IMR-90 (cell line): ENCODE results near the gene PITPNC1. TPM values are rescaled to one million over a fixed set of nuclear protein-coding genes. Genes with fewer than 3 reads are reported as not detected.

Experiments
- ATAC-seq: fragments of 200-7000 bp; cut with Tn5 transposase; 2 replicates; pipeline ENCODE4 v1.9.1; 2020; ENCODE audit warnings: low read depth, mild to moderate bottlenecking, moderate library complexity
- BruUV-seq: library from RNA; stranded (reverse); fragments of 400-500 nt; replicated peaks from 2 replicates; lab custom pipeline; 2021; lab: Mats Ljungman, UMichigan
- CTCF ChIA-PET: fragments of 300-600 bp; formaldehyde crosslinking; extraction: SDS; loops from one replicate; lab custom pipeline; 2021; ENCODE audit warnings: antibody characterized with exemption; lab: Yijun Ruan, JAX
- POLR2A ChIA-PET: fragments of 300-600 bp; sonication (Branson Sonifier 250); formaldehyde crosslinking; loops from one replicate; lab custom pipeline; 2022; ENCODE audit warnings: antibody characterized with exemption; ENCODE audit not compliant: unreplicated experiment; lab: Charles Lee
- DNase-seq: peaks from one replicate; pipeline ENCODE4 v3.0.0; 2013
- H2AFZ ChIP-seq: replicated peaks from 2 replicates; pipeline ENCODE3; 2013; ENCODE audit warnings: low read length, mild to moderate bottlenecking; ENCODE audit not compliant: poor library complexity
- H2AK5ac ChIP-seq: 2 replicates; pipeline ENCODE4 v1.6.1; 2013; ENCODE audit warnings: low read depth, low read length, inconsistent platforms
- H2AK9ac ChIP-seq: replicated peaks from 2 replicates; pipeline ENCODE3; 2013; ENCODE audit warnings: mild to moderate bottlenecking, low read depth, low read length, moderate library complexity; ENCODE audit not compliant: poor library complexity
- H2BK120ac ChIP-seq: 2 replicates; pipeline ENCODE4 v1.6.1; 2013; ENCODE audit warnings: low read depth, low read length, inconsistent platforms
- H2BK15ac ChIP-seq: 3 replicates; pipeline ENCODE4 v1.6.1; 2013; ENCODE audit warnings: low read depth, low read length, inconsistent platforms
- H2BK20ac ChIP-seq: 2 replicates; pipeline ENCODE4 v1.6.1; 2013; ENCODE audit warnings: low read depth, mild to moderate bottlenecking, inconsistent platforms, low read length, moderate library complexity
- H2BK5ac ChIP-seq: 2 replicates; pipeline ENCODE4 v1.6.1; 2013; ENCODE audit warnings: mild to moderate bottlenecking, low read depth, low read length, inconsistent platforms; ENCODE audit not compliant: poor library complexity, severe bottlenecking
- H3K14ac ChIP-seq: replicated peaks from 2 replicates; pipeline ENCODE4 v1.6.1; 2013; ENCODE audit warnings: low read depth, low read length, inconsistent platforms
- H3K18ac ChIP-seq: 2 replicates; pipeline ENCODE4 v1.6.1; 2013; ENCODE audit warnings: low read depth, low read length, control low read depth
- H3K23ac ChIP-seq: 2 replicates; pipeline ENCODE4 v1.6.1; 2013; ENCODE audit warnings: low read depth, low read length, inconsistent platforms
- H3K27ac ChIP-seq: 2 replicates; pipeline ENCODE4 v1.5.1; 2013; ENCODE audit warnings: mild to moderate bottlenecking, control low read depth, low read length; ENCODE audit not compliant: insufficient read depth
- H3K27me3 ChIP-seq: 2 replicates; pipeline ENCODE4 v1.6.1; 2013; ENCODE audit warnings: low read length; ENCODE audit not compliant: control insufficient read depth, insufficient read depth
- H3K36me3 ChIP-seq: 2 replicates; pipeline ENCODE4 v1.6.1; 2013; ENCODE audit warnings: low read length, mixed read lengths; ENCODE audit not compliant: control insufficient read depth, insufficient read depth
- H3K4ac ChIP-seq: 2 replicates; pipeline ENCODE4 v1.6.1; 2013; ENCODE audit warnings: low read depth, low read length, inconsistent platforms
- H3K4me1 ChIP-seq: 2 replicates; pipeline ENCODE4 v1.6.1; 2013; ENCODE audit warnings: low read length, mixed read lengths; ENCODE audit not compliant: control insufficient read depth, insufficient read depth
- H3K4me2 ChIP-seq: 2 replicates; pipeline ENCODE4 v1.6.1; 2013; ENCODE audit warnings: low read depth, mild to moderate bottlenecking, control low read depth, low read length, moderate library complexity
- H3K4me3 ChIP-seq: 2 replicates; pipeline ENCODE4 v1.5.1; 2013; ENCODE audit warnings: low read depth, mild to moderate bottlenecking, control low read depth, low read length, moderate library complexity; ENCODE audit not compliant: insufficient read depth
- H3K56ac ChIP-seq: 2 replicates; pipeline ENCODE4 v1.6.1; 2013; ENCODE audit warnings: low read length, inconsistent platforms; ENCODE audit not compliant: insufficient read depth; ENCODE audit errors: extremely low read depth
- H3K79me1 ChIP-seq, 2 experiments: 2 replicates each; pipeline ENCODE4 v1.6.1; 2013; ENCODE audit warnings: low read length in 2 of 2, inconsistent platforms in 1 of 2, low read depth in 1 of 2
- H3K9ac ChIP-seq: 2 replicates; pipeline ENCODE4 v1.6.1; 2013; ENCODE audit warnings: low read depth, low read length, control low read depth
- H3K9me1 ChIP-seq: 2 replicates; pipeline ENCODE4 v1.6.1; 2013; ENCODE audit warnings: low read length, inconsistent platforms; ENCODE audit not compliant: insufficient read depth
- H3K9me3 ChIP-seq: 2 replicates; pipeline ENCODE4 v1.6.1; 2013; ENCODE audit warnings: low read length; ENCODE audit not compliant: control insufficient read depth, insufficient read depth
- H4K20me1 ChIP-seq: 2 replicates; pipeline ENCODE4 v1.6.1; 2013; ENCODE audit warnings: low read length, inconsistent platforms; ENCODE audit not compliant: insufficient read depth
- H4K5ac ChIP-seq: 2 replicates; pipeline ENCODE4 v1.6.1; 2013; ENCODE audit warnings: mild to moderate bottlenecking, low read depth, low read length, control low read depth
- H4K8ac ChIP-seq, 2 experiments: 2 replicates each; pipeline ENCODE4 v1.6.1; 2013; ENCODE audit warnings: low read depth in 2 of 2, low read length in 2 of 2, control low read depth in 1 of 2, inconsistent platforms in 1 of 2
- H4K91ac ChIP-seq: 2 replicates; pipeline ENCODE4 v1.6.1; 2013; ENCODE audit warnings: low read depth, low read length, inconsistent platforms; ENCODE audit not compliant: insufficient read depth
- BHLHE40 ChIP-seq: fragments of 150-350 bp; IDR thresholded peaks from 2 replicates; pipeline ENCODE4 v1.6.1; 2016; ENCODE audit warnings: mild to moderate bottlenecking, low read depth, low read length
- CHD1 ChIP-seq: IDR thresholded peaks from 2 replicates; pipeline ENCODE4 v1.6.1; 2012; ENCODE audit warnings: low read depth, low read length, improper control_type of control experiment
- FOS ChIP-seq: fragments of 150-350 bp; IDR thresholded peaks from 2 replicates; pipeline ENCODE4 v1.6.1; 2016; ENCODE audit warnings: low read depth, low read length
- MAZ ChIP-seq: IDR thresholded peaks from 2 replicates; pipeline ENCODE4 v1.6.1; 2012; ENCODE audit warnings: low read depth, mild to moderate bottlenecking, low read length, improper control_type of control experiment, moderate library complexity, borderline replicate concordance
- MXI1 ChIP-seq: IDR thresholded peaks from 2 replicates; pipeline ENCODE4 v1.6.1; 2012; ENCODE audit warnings: low read depth, mild to moderate bottlenecking, low read length, moderate library complexity, borderline replicate concordance
- NFE2L2 ChIP-seq: fragments of 150-350 bp; IDR thresholded peaks from 2 replicates; pipeline ENCODE4 v1.6.1; 2016; ENCODE audit warnings: low read depth, mild to moderate bottlenecking, low read length
- POLR2A ChIP-seq: IDR thresholded peaks from 2 replicates; pipeline ENCODE4 v1.6.1; 2012; ENCODE audit warnings: mild to moderate bottlenecking, low read depth, low read length
- RAD21 ChIP-seq: IDR thresholded peaks from 2 replicates; pipeline ENCODE4 v1.6.1; 2012; ENCODE audit warnings: low read length, improper control_type of control experiment
- RCOR1 ChIP-seq: IDR thresholded peaks from 2 replicates; pipeline ENCODE4 v1.6.1; 2012; ENCODE audit warnings: mild to moderate bottlenecking, low read length, improper control_type of control experiment; ENCODE audit not compliant: insufficient replicate concordance
- SMC3 ChIP-seq: fragments of 150-350 bp; IDR thresholded peaks from 2 replicates; pipeline ENCODE4 v1.6.1; 2016; ENCODE audit warnings: low read depth, mild to moderate bottlenecking, antibody characterized with exemption, low read length, moderate library complexity
- WGBS, 2 experiments: methylation state at CpG; one replicate each; pipeline versions ENCODE4 v1.1.5 to v1.1.7; 2013; ENCODE audit warnings: missing lambda C conversion rate in 2 of 2; ENCODE audit not compliant: insufficient read length in 1 of 2; ENCODE audit errors: extremely low coverage in 2 of 2; 5-methylcytosine and 5-hydroxymethylcytosine counted together
- dilution Hi-C: fragments of 300-500 bp; cut with HindIII; formaldehyde crosslinking; loops from one replicate; pipeline ENCODE4 v1.14.3; 2018; ENCODE audit warnings: low sequenced_read_pairs; ENCODE audit not compliant: unreplicated experiment
- in situ Hi-C: fragments of 300-500 bp; cut with MboI; formaldehyde crosslinking; loops from 3 replicates; pipeline ENCODE4 v1.14.3; 2019; ENCODE audit warnings: low sequenced_read_pairs, inconsistent platforms, mixed read lengths
- intact Hi-C: fragments of 100-400 bp; cut with micrococcal nuclease; formaldehyde crosslinking; loops from 2 replicates; pipeline ENCODE4 v1.10.0; 2022
- polyA plus RNA-seq, 3 experiments: library from polyadenylated mRNA; depleted of rRNA; stranded (reverse); fragments of >200 nt; gene quantifications; 2 replicates each; pipeline ENCODE4 v1.2.3, GENCODE V29; 2012; ENCODE audit warnings: low replicate concordance in 1 of 3
- total RNA-seq: library from RNA; depleted of rRNA; stranded (reverse); fragments of >200 nt; gene quantifications from 2 replicates; pipeline ENCODE4 v1.2.3, GENCODE V29; 2012
- TF ChIP-seq, protein P1 (sequence below): fragments of 150-350 bp; IDR thresholded peaks from 2 replicates; pipeline ENCODE4 v1.6.1; 2017; ENCODE audit warnings: mild to moderate bottlenecking, antibody characterized with exemption, low read length, low read depth
- TF ChIP-seq, protein P2 (sequence below): conservative IDR thresholded peaks from 2 replicates; pipeline ENCODE4 v1.5.1; 2012; ENCODE audit warnings: mild to moderate bottlenecking, low read depth, low read length, improper control_type of control experiment

PITPNC1 gene
- total and polyA plus RNA-seq, 2 of the 4 experiments (the other 2 are of a cell fraction), result 4.1 TPM

GRCh38 chr17:67528751-67529436 lies 151.8 kb downstream of the PITPNC1 start (continued):
- peak; percentile 63 for TF ChIP-seq BHLHE40
- peak; percentile 18 for TF ChIP-seq RCOR1

GRCh38 chr17:67531291-67531690 lies 154.2 kb downstream of the PITPNC1 start:
- Histone ChIP-seq H3K23ac (no peak overlapping the region), H3K4ac (no peak overlapping the region), H3K9ac (no peak overlapping the region), H2AK5ac (no peak overlapping the region), H2BK120ac (no peak overlapping the region), H4K8ac (peak overlapping the region in 1 of 2 experiments; percentile 20; a peak in 1 of 4 replicates), H2AK9ac (no peak overlapping the region), H3K4me2 (no peak overlapping the region), H4K91ac (no peak overlapping the region), H3K14ac (no peak overlapping the region), H2BK20ac (no peak overlapping the region), H3K18ac (no peak overlapping the region), H4K5ac (no peak overlapping the region), H3K79me1 (peaks cover 8 to 14% of the 10 kb centered on the region in 2 experiments; a peak in 3 of 4 replicates), H3K9me1 (peaks cover 3% of the 10 kb centered on the region; the same call in 1 of the 2 replicates), H3K36me3 (no peaks in the 10 kb centered on the region), H3K56ac (no peak overlapping the region), H4K20me1 (no peaks in the 10 kb centered on the region), H3K27ac (no peak overlapping the region), H2BK5ac (no peak overlapping the region), H2AFZ (no peak overlapping the region), H3K27me3 (no peaks in the 10 kb centered on the region), H3K4me3 (no peak overlapping the region), H3K4me1 (peaks cover 2% of the 10 kb centered on the region; the same call in 1 of the 2 replicates), H2BK15ac (no peak overlapping the region), H3K9me3 (no peaks in the 10 kb centered on the region)
- BruUV-seq, result no TSS peak
- dilution Hi-C loops (no loop called here), in situ Hi-C loops (no loop called here), intact Hi-C loops (no loop called here)
- ATAC-seq (no peak), DNase-seq (no peak)
- POLR2A ChIA-PET, result no interaction called here
- CTCF ChIA-PET, result no interaction called here
- TF ChIP-seq MXI1, result no peak
- TF ChIP-seq, protein P1, sequence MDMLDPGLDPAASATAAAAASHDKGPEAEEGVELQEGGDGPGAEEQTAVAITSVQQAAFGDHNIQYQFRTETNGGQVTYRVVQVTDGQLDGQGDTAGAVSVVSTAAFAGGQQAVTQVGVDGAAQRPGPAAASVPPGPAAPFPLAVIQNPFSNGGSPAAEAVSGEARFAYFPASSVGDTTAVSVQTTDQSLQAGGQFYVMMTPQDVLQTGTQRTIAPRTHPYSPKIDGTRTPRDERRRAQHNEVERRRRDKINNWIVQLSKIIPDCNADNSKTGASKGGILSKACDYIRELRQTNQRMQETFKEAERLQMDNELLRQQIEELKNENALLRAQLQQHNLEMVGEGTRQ, result no peak
- no peak for TF ChIP-seq MAZ
- no peak for TF ChIP-seq POLR2A
- TF ChIP-seq RAD21, result no peak
- no peak for TF ChIP-seq FOS
- TF ChIP-seq NFE2L2, result no peak
- TF ChIP-seq, protein P2, sequence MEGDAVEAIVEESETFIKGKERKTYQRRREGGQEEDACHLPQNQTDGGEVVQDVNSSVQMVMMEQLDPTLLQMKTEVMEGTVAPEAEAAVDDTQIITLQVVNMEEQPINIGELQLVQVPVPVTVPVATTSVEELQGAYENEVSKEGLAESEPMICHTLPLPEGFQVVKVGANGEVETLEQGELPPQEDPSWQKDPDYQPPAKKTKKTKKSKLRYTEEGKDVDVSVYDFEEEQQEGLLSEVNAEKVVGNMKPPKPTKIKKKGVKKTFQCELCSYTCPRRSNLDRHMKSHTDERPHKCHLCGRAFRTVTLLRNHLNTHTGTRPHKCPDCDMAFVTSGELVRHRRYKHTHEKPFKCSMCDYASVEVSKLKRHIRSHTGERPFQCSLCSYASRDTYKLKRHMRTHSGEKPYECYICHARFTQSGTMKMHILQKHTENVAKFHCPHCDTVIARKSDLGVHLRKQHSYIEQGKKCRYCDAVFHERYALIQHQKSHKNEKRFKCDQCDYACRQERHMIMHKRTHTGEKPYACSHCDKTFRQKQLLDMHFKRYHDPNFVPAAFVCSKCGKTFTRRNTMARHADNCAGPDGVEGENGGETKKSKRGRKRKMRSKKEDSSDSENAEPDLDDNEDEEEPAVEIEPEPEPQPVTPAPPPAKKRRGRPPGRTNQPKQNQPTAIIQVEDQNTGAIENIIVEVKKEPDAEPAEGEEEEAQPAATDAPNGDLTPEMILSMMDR, result no peak
- no peak for TF ChIP-seq BHLHE40
- TF ChIP-seq SMC3, result no peak
- no peak for TF ChIP-seq CHD1
- WGBS, 2 experiments, result 80% methylated on average over 8 of the region's 12 CpGs; no CpG with 5 or more reads in 1 of the 2 experiments
